HG02798 (cell line): ENCODE measurements around the gene UFM1.
"Not testable (repeated sequence)": the region's sequence is repeated elsewhere in the genome, so short reads cannot be mapped to it uniquely, and the experiment has no call there.

Experiments used
- ATAC-seq: cut with Tn5 transposase; IDR thresholded peaks from one replicate; pipeline ENCODE4 v1.9.1; 2021; ENCODE audit warnings: mild to moderate bottlenecking; ENCODE audit not compliant: unreplicated experiment, poor library complexity

The UFM1 gene

DNA sequence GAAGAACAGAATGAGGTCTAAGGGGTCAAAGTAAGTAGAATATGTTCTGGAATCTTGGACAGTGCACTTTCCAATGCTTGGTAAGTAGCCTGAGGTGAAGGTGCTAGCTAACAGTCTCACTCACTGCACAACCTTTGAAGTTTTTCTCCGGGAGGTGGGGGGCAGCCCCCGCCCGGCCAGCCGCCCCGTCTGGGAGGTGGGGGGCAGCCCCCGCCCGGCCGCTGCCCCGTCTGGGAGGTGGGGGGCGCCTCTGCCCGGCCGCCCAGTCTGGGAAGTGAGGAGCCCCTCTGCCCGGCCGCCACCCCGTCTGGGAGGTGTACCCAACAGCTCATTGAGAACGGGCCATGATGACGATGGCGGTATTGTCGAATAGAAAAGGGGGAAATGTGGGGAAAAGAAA lies 14.1 kb downstream of the UFM1 start:
- ATAC-seq, result not testable (repeated sequence)

DNA sequence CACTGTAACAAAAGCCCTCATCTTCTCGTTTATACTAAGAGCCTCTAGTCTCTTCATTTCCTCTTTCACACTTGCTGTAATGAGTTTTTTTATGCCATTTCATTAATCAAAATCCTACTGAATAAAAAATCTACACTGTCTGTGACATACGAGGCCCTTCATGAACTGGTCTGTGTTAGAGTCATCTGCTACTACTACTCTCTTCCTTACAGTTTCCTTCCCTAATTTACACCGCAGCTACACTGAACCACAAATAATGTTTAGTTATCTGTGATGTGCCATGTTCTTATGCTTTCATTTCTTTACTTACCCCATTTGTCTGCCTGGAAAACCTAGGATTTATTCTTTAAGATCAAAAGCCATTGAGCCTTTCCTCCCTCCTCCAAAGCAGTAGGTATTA lies 16.0 kb downstream of the UFM1 start:
- ATAC-seq, result no peak

DNA sequence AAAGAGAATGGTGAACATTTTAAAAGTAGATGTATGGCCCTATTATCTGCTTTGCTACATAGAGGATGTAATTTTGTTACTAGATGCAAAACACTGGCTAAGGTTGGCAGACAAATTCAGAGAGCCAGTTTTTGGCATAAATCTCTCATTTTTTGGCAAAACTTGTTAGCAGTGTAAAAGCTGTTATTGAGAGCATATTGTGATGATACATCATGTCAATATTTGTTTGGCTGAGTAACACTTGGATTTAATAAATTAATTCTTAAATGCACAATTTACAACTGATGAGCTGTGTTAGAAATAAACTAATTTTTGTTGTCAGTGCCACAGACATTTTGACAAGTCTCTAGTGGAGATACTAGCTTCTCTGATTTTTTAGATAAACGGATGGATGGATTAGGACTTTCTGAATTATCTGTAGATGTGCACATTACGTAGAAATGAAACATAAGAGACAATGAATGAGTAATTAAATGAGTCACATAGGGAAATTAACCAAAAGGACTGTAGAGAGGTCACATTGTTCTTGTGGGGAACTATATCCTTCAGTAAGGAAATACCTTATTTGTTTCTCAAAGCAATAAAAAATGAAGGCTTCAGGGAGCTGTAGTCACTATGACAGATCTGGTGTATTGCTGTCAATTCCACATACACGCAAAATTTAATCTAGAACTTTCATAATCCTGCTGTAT lies 17.4 kb downstream of the UFM1 start:
- no peak for ATAC-seq

DNA sequence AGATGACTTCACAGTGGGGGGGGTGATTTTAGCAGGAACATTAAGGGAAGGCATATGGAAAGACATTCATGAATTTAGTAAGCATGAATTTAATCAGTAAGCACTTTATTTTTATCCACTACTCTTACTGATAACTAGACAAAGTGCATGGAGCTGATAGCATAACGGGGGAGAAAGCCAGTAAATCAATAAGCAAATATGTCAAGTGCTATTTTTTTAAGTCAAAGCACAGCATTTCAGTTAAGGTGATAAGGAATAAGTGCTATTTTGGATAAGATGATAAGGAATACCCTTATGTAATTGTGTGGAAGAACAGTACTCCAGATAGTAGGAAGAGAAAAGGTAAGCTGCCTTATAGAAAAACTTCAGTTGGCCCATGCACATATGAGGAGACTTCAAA lies 19.4 kb downstream of the UFM1 start:
- no peak for ATAC-seq

DNA sequence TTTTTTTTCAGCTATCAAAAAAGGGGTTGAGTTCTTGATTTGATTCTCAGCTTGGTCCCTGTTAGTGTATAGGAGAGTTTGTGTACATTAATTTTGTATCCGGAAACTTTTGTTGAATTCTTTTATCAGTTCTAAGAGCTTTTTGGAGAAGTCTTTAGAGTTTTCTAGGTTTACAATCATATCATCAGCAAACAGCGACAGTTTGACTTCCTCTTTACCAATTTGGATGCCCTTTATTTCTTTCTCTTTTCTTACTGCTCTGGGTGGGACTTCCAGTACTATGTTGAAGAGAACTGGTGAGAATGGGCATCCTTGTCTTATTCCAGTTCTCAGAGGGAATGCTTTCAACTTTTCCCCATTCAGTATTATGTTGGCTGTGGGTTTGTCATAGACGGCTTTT lies 20.4 kb downstream of the UFM1 start:
- not testable (repeated sequence) for ATAC-seq

DNA sequence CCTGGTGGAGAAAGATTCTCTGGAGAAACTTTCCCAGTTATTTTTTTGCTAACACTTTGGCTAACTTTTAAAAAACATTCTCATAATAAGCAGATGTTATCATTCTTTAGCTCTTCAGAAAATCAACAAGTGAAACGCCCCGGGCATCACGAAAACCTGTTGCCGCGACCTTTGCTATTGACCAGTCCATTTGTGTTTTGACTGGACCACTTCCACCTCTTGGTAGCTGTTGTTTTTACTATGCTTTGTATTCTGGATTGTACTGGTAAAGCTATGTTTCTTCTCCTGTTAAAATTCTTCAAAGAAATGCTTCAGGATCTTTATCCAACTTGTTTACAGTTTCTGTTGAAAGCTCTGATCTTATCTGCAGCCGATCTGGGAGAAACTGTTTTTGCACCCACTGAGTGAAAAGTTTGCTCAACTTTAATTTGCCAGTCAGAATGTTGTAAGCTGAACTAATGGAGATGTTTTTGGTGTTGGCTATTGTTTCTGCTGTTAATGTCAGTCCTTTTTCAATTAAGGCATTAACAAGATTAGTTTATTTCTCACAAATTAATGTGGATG lies 23.3 kb downstream of the UFM1 start:
- no peak for ATAC-seq

DNA sequence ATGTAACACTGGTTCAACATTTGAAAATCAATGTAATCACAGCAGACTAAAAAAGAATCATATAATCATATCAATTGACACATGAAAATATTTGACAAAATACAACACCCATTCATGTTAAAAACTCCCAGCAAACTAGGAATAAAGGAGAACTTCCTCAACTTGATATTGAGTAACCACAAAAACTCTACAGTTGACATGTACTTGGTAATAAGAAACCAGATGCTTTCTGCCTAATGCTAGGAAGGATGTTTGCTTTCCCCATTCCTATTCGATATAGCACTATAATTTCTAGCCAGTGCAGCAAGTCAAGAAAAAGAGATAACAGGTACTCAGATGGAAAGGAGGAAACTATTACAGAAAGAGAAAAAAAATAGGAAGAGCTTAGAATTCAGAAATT lies 26.9 kb downstream of the UFM1 start:
- ATAC-seq, result no peak

DNA sequence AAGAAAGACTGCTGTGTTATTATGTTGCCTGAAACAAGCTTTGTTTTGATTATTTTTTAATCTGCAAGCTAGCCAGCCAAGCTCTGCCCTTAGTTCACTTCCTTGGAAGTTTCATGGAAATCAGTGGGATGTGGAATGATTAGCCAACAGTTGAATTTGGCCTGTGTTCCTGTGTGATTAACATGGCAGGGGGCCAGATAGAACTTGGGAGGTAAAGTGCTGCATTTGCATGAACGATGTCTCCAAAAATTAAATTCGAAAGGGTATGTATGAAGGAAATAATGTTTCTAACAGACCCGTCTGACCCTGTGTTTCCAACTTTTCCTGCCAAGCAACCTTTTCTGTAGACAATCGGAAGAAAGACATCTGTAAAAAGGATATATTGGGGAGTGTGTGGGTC lies 32.2 kb downstream of the UFM1 start:
- ATAC-seq, result no peak

DNA sequence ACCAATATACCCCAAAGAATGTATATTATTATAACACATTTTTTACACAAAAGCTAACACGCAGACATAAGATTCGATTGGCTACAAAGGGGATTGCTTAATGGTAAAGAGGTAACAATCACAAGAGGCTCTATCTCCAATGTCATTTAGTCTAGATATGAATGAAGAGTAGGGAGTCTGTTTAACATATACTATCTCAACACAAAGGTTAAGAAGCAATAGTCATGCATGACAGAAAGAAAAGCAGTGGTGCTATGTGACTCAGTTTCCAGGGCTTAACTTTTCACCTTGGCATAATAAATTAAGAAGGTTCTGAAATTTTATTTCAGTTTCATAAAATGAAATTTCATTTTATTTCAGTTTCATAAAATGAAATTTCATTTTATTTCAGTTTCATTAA lies 33.3 kb downstream of the UFM1 start:
- no peak for ATAC-seq

DNA sequence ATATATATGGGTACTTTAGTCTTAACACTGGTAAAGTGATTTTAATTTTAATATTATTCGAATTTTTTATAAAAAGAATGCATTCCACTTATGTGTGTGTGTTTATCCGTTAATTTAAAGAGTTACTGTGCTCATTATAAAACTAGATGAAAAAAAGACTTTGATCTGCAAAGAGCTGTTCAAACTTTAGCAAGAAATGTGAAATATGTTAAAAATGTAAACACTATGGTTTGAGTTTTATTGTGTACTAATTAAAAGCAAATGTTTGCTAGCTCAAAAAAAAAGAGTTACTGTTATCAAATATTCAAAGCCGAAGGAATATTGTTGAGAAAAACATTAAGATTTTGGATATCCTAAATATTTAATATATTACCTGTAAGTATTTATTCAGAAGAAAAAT lies 34.5 kb downstream of the UFM1 start:
- no peak for ATAC-seq

DNA sequence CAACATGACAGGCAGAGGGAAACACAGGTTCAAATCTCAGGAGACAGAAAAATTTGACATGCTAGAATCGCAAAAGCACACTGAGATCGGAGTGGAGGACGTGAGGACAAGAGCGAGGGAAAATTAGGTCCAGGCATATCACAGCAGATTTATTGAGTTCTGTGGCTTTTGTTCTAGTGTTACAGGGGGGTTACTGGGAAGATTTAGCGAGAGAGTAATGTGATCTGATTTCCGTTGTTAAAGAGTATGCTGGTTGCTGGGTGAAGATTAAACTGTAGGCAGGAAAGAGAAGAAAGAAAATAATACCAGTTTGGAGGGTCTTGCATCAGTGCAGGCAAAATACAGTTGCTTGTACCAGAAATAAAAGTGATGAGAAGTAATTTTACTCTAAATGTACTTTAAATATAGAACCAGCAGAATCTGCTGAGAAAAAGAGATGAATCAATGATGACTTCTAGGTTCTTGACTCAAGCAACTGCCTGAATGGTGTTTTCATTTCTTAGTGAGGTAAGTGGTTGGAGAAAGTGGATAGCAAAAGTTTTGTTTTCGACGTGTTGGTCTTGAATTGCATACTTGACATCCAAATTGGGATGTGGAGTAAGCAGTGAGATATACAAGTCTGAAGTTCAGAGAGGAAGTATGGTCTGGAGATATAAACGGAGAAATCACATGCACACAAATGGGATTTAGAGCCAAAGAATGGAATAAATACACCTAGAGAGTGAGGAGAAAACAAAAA lies 35.7 kb downstream of the UFM1 start:
- no peak for ATAC-seq

DNA sequence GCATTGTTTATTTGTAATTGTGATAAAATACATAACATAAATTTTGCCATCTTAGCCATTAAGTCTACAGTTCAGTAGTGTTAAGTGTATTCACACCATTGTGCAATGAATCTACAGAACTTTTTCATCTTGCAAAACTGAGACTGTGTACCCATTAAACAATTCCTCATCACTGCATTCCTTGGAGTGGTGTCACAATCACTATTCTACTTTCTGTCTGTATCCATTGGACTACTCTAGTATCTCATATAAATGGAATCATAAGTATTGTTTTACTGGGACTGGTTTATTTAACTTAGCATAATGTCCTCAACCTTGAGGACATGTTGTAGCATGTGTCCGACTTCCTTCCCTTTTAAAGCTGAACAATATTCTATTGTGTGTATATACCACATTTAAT lies 36.8 kb downstream of the UFM1 start:
- no peak for ATAC-seq

DNA sequence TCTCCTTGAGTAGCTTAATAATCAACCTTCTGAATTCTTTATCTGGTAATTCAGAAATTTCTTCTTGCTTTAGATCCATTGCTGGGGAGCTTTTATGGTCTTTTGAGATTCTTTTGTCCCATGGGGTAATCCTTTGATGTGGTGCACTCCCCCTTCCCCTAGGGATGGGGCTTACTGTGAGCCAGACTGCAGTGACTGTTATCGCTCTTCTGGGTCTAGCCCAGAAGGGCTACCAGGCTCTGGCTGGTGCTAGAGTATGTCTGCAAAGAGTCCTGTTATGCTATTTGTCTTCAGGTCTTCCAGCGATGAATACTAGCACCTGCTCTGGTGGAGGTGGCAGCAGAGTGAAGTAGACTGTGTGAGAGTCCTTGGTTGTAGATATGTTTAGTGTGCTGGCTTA lies 41.7 kb downstream of the UFM1 start:
- no peak for ATAC-seq

DNA sequence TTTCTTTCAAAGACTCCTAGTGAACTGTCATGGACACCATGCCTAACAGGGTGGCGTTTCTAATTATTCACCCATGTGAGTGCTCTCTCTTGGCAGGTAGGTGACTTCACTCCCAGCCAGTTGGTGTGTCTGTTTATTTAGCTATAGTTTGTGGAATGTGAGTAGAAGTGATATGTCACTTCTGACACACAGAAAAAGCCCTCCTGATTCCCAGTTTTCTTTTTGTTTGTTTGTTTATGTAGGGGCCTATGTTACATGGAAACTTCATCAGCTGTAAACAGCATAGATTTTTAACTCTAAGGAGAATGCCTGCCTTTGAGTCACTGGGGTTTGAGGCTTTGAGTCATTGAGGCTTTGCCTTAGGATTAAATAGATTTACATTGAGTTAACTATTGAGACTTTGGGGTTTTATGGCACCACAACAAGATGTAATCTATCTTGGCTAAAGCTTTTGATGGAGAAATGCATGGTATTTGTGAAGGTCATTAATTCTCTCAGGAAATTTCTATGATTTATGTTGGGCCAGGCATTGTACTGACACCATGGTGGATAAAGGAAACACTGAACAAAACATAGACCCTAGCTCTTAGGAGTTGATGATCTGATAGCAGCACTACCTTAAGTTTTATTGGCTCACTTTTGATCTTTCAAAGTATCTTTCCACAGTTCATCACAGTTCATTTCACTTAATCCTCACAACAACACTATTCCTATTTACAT lies 45.3 kb downstream of the UFM1 start:
- ATAC-seq, result no peak

DNA sequence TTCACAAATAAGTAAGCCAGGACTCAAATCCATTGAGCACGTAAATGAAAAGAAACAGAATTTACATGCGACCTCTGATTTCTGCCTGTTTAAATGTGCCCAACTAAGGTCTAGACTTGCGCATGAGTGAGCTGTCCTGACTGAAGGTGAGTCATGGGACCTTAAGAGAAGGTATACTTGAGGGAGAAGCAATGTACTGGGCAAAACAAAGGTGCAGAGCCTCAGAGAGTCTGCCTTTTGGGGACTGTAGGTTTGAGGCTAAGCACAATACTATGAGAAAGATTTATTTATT lies 45.8 kb downstream of the UFM1 start:
- ATAC-seq, result no peak

DNA sequence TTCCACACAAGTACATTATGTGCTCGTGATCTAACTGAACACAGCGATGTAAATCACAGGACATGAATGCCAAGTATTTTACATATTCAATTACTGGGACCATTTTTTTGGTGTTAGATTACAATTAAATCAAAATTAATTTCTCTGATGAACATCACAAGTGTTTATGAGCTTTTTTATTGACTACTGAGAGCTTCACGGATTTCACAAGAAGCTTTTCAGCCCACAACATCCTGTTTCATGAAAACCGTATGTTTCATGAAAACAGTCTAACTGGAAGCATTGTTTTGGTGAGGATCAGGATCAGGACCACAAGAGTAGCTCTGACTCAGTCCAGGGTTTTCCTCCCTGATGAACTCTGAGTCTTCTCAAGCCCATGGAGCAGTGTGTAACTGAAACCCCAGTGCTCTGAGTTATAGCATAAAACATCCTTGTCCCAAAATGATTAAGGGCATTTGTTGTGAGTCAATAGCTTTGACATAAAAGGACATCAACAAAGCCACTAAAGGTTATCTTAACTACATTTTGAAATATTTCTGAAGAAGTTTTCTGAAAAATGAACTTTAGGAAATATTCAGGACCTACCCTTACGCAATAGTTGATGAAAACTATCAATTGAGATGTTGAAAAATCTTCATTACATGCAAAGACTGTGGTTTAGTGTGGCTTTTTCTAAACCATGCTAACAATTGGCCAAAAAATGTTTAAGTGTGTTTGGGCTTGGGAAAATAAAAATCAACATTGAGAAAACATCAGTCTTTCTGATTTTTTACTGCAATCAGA lies 49.3 kb downstream of the UFM1 start:
- no peak for ATAC-seq

DNA sequence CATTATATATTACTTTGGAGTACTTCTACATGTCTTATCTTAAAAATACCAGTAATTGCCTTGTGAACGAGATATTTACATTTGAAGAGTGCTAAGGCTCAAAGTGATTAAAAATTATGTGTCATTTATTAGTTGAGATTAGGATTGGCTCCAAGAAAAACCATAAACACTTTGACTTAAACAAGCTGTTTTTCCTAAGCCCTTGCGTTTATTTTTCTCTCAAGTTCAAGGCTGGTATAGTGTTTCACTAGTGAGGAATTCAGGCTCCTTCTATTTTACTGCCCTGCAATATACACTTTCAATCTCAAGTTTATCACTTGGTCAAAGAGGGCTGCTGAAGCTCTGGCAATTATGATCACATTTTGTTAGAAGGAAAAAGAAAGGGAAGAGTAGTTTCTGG lies 49.9 kb downstream of the UFM1 start:
- no peak for ATAC-seq

DNA sequence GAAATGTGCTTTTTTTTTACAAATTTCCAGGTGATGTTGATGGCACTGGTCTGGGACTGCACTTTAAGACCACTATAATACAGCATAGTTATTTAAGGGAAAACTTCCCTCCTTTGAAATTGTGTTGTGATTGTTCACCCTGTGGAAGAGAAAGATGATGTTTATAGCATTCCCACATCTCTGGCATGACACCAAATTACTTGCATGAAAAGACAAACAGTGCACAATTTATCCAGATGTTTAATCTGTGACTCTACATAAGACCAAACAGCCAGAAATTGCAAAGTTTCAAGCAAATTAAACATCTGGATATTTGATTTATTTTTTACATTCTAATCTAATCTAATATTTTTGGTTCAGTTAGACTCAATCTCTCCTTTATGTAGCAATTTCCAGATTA lies 51.6 kb downstream of the UFM1 start:
- no peak for ATAC-seq

DNA sequence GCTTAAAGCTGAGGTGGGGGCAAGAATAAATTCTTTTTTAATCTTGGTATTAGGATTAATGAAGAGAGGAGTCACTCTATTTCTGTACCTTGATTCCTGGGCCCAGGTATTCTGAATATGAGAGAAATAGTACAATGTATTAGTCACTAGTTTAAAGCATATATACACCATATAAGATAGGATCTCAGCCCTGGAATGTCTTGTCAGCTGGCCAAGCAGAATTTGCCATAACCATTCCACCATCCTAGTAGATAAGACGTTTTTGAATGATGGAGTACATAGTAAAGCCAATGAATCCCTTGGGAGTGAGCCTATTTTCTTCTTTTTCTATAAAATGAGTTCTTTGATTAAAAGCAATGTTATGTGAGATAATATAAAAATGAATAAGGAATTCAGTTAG lies 55.6 kb downstream of the UFM1 start:
- ATAC-seq, result no peak

DNA sequence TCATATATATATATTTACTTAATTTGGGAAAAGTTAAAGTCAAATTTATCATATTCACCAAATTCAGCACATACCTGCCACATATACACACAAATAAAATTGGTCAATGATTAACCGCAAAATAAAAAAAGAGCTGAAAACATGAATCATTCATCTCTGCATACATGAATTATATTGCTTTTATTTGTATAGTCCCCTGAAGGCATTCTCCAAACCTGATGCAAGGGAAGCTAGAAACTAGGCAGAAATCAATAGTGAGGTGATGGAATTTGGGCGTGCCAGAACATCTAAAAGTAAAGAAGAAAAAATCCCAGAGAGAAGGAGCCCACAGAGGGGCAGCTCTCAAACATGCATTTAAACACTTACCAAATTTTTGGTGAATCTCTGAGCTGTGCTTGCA lies 60.1 kb downstream of the UFM1 start:
- no peak for ATAC-seq

DNA sequence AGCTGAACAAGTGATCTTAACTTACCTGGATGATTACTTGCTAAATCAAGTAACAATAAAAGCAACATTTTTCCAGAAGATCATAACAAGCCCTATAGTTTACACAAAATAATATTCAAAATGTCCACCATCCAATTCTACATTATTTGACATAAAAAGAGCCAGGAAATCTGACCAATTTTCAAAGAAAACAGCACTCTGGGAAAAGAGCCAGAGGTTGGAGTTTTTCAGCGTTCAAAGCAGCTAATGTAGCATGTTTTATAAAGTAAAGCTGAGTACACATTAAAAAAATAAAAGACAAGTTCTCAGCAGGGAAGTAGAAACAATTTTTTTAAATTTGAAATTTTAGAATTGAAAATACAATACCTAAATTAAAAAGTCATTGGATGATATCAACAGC lies 62.6 kb downstream of the UFM1 start:
- ATAC-seq, result no peak
